ENCODE results near the gene KCNH5. TPM values are rescaled to one million over a fixed set of nuclear protein-coding genes. Genes with fewer than 3 reads are reported as not detected.

The KCNH5 gene
- total RNA-seq, 1 experiment from 2014 or later = 1.4 TPM

DNA sequence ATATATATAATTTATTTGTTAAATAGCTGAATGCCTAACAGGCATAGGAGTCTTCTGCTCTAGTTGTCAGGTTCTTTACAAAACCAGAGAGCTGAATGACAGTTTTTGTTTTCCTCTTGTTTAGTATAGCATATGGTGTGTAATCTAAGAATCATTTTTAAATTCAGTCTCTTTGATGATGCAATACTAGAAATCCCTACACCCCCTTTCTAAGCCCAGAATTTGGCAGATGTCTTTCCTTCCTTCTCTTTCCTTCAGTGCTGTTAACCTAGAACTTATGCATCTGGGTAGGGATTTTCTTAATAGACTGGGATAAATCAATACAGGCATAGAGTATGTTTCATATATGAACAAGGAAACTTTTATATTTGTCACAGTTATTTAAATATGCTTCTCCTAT, 198.1 kb downstream of the KCNH5 start (continued):
- TF ChIP-seq, protein P1, sequence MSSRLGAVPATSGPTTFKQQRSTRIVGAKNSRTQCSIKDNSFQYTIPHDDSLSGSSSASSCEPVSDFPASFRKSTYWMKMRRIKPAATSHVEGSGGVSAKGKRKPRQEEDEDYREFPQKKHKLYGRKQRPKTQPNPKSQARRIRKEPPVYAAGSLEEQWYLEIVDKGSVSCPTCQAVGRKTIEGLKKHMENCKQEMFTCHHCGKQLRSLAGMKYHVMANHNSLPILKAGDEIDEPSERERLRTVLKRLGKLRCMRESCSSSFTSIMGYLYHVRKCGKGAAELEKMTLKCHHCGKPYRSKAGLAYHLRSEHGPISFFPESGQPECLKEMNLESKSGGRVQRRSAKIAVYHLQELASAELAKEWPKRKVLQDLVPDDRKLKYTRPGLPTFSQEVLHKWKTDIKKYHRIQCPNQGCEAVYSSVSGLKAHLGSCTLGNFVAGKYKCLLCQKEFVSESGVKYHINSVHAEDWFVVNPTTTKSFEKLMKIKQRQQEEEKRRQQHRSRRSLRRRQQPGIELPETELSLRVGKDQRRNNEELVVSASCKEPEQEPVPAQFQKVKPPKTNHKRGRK (CRISPR knock-in tag; IDR thresholded peaks at IDR 0.05; ENCODE audit: borderline replicate concordance) = no peak
- TF ChIP-seq, protein P2, sequence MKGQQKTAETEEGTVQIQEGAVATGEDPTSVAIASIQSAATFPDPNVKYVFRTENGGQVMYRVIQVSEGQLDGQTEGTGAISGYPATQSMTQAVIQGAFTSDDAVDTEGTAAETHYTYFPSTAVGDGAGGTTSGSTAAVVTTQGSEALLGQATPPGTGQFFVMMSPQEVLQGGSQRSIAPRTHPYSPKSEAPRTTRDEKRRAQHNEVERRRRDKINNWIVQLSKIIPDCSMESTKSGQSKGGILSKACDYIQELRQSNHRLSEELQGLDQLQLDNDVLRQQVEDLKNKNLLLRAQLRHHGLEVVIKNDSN (CRISPR knock-in tag; IDR thresholded peaks at IDR 0.05) = no peak
- TF ChIP-seq, protein P3, sequence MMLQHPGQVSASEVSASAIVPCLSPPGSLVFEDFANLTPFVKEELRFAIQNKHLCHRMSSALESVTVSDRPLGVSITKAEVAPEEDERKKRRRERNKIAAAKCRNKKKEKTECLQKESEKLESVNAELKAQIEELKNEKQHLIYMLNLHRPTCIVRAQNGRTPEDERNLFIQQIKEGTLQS (CRISPR knock-in tag; conservative IDR thresholded peaks at IDR 0.05) = no peak
- TF ChIP-seq TEAD1 (CRISPR knock-in tag; IDR thresholded peaks at IDR 0.05) (no peak), JAZF1 (CRISPR knock-in tag; IDR thresholded peaks at IDR 0.05) (no peak), ZNF263 (CRISPR knock-in tag; IDR thresholded peaks at IDR 0.05; ENCODE audit: low read depth) (no peak), MXD4 (CRISPR knock-in tag; IDR thresholded peaks at IDR 0.05; ENCODE audit: borderline replicate concordance) (no peak)
- TF ChIP-seq, protein P4, sequence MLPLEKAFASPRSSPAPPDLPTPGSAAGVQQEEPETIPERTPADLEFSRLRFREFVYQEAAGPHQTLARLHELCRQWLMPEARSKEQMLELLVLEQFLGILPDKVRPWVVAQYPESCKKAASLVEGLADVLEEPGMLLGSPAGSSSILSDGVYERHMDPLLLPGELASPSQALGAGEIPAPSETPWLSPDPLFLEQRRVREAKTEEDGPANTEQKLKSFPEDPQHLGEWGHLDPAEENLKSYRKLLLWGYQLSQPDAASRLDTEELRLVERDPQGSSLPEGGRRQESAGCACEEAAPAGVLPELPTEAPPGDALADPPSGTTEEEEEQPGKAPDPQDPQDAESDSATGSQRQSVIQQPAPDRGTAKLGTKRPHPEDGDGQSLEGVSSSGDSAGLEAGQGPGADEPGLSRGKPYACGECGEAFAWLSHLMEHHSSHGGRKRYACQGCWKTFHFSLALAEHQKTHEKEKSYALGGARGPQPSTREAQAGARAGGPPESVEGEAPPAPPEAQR (CRISPR knock-in tag; IDR thresholded peaks at IDR 0.05) = no peak
- TF ChIP-seq, protein P5, sequence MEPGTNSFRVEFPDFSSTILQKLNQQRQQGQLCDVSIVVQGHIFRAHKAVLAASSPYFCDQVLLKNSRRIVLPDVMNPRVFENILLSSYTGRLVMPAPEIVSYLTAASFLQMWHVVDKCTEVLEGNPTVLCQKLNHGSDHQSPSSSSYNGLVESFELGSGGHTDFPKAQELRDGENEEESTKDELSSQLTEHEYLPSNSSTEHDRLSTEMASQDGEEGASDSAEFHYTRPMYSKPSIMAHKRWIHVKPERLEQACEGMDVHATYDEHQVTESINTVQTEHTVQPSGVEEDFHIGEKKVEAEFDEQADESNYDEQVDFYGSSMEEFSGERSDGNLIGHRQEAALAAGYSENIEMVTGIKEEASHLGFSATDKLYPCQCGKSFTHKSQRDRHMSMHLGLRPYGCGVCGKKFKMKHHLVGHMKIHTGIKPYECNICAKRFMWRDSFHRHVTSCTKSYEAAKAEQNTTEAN (CRISPR knock-in tag; IDR thresholded peaks at IDR 0.05) = no peak

DNA sequence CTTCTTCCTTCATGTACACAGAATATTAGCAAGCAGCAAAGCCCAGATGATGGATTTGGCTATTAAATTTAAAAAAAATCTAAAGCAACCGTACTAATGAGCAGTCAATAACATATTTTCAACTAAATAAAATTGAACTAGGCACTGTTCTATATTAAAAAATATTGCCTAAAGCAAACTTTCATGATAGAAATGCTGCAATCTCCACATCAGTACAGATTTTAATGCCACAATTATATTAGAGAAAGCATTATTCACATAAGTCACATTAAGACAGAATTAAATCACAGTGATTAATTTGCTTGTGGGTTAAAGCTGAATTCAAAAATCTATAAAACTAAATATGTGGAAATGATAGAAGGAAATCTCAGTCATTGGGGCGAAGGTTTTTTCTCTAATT, 200.7 kb downstream of the KCNH5 start:
- Mint-ChIP-seq H3K27me3 (ENCODE audit: low read depth) (no peaks in the 10 kb centered on the region), H3K27ac (no peak overlapping the region), H3K4me1 (no peaks in the 10 kb centered on the region), H3K36me3 (no peaks in the 10 kb centered on the region), H3K9me3 (no peaks in the 10 kb centered on the region), H3K4me3 (no peak overlapping the region)
- CTCF ChIA-PET = no interaction called here
- ATAC-seq = no peak
- POLR2A ChIA-PET = no interaction called here
- TF ChIP-seq, protein P6, sequence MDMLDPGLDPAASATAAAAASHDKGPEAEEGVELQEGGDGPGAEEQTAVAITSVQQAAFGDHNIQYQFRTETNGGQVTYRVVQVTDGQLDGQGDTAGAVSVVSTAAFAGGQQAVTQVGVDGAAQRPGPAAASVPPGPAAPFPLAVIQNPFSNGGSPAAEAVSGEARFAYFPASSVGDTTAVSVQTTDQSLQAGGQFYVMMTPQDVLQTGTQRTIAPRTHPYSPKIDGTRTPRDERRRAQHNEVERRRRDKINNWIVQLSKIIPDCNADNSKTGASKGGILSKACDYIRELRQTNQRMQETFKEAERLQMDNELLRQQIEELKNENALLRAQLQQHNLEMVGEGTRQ (CRISPR knock-in tag; IDR thresholded peaks at IDR 0.05) = no peak
- DNase-seq (ENCODE audit: low spot score) = no peak

DNA sequence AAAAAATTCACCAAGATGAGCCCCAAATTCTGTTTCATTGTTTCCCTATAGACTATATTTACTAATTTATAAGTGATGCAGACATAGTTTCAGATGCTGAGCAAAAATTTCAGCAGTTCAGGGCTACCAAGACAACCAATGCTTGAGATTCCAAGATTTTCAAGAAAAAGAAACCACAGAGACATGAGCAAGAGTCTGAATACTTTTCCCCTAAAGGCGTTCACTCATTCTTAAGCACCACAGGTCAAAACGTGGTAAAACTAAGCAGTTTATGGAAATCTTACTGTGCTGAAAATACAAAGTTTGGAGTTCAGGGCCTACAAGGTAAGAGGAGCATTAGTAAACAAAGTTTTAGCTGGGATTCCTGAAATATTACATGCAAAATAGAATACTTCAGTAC, 221.2 kb downstream of the KCNH5 start:
- H3K27me3 Mint-ChIP-seq (ENCODE audit: low read depth) = no peaks in the 10 kb centered on the region
- ChIA-PET CTCF (no interaction called here), POLR2A (interaction anchor here (0.7 kb wide), 1 partner anchor 34 kb away, joined by 3 read pairs; no protein-coding TSS in a partner anchor)
- H3K36me3 Mint-ChIP-seq = peaks cover 30% of the 10 kb centered on the region
- no peak for TF ChIP-seq ZNF232 (CRISPR knock-in tag; IDR thresholded peaks at IDR 0.05)
- TF ChIP-seq OVOL2 (CRISPR knock-in tag; IDR thresholded peaks at IDR 0.05; ENCODE audit: borderline replicate concordance) = no peak
- no peak overlapping the region for H3K27ac Mint-ChIP-seq
- 0 out of 2 replicates have a peak, but pooled peaks cover 5% of the 10 kb centered on the region for H3K4me1 Mint-ChIP-seq
- H3K9me3 Mint-ChIP-seq = peaks cover 41% of the 10 kb centered on the region
- DNase-seq (ENCODE audit: low spot score) (no peak), ATAC-seq (no peak)
- H3K4me3 Mint-ChIP-seq = no peak overlapping the region

DNA sequence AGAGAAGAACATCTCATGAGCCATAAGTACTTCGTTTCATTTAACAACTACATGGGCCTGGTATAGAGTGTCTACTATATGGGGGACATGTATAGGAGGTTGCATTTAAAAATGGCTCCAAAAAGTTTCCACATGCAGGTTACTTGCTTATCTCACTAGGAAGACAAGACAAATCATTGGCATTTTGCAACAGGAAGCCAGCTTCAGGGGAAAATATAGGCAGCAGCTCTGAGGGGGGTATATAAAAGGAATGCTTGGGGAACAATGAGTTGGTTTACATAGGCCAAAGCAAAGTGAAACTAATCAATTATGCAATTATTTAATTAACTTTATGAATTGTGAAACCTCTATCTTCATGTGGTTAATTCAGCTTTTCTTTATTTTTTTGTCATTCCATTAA, 225.3 kb downstream of the KCNH5 start:
- ChIA-PET POLR2A (no interaction called here), CTCF (no interaction called here)
- no peak overlapping the region for H3K27ac Mint-ChIP-seq
- H3K27me3 Mint-ChIP-seq (ENCODE audit: low read depth) = no peaks in the 10 kb centered on the region
- peaks cover 3% of the 10 kb centered on the region; the same call in 1 of the 2 replicates for H3K36me3 Mint-ChIP-seq
- ATAC-seq (no peak), DNase-seq (ENCODE audit: low spot score) (no peak)
- no peak overlapping the region for H3K4me3 Mint-ChIP-seq
- H3K9me3 Mint-ChIP-seq = peaks cover 12% of the 10 kb centered on the region
- 0 out of 2 replicates have a peak, but pooled peaks cover 5% of the 10 kb centered on the region for H3K4me1 Mint-ChIP-seq
- no peak for TF ChIP-seq CREB1 (CRISPR knock-in tag; IDR thresholded peaks at IDR 0.05)
- TF ChIP-seq SP1 (CRISPR knock-in tag; conservative IDR thresholded peaks at IDR 0.05) = no peak
- no peak for TF ChIP-seq ETV6 (CRISPR knock-in tag; IDR thresholded peaks at IDR 0.05)
- TF ChIP-seq, protein P6 (CRISPR knock-in tag; IDR thresholded peaks at IDR 0.05) = no peak
- TF ChIP-seq NFATC4 (CRISPR knock-in tag; IDR thresholded peaks at IDR 0.05) = no peak
- TF ChIP-seq SMAD4 (CRISPR knock-in tag; IDR thresholded peaks at IDR 0.05) = no peak
- TF ChIP-seq FOXK1 (CRISPR knock-in tag; IDR thresholded peaks at IDR 0.05) = no peak
- TF ChIP-seq, protein P7, sequence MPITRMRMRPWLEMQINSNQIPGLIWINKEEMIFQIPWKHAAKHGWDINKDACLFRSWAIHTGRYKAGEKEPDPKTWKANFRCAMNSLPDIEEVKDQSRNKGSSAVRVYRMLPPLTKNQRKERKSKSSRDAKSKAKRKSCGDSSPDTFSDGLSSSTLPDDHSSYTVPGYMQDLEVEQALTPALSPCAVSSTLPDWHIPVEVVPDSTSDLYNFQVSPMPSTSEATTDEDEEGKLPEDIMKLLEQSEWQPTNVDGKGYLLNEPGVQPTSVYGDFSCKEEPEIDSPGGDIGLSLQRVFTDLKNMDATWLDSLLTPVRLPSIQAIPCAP (CRISPR knock-in tag; IDR thresholded peaks at IDR 0.05) = no peak
- TF ChIP-seq, protein P8, sequence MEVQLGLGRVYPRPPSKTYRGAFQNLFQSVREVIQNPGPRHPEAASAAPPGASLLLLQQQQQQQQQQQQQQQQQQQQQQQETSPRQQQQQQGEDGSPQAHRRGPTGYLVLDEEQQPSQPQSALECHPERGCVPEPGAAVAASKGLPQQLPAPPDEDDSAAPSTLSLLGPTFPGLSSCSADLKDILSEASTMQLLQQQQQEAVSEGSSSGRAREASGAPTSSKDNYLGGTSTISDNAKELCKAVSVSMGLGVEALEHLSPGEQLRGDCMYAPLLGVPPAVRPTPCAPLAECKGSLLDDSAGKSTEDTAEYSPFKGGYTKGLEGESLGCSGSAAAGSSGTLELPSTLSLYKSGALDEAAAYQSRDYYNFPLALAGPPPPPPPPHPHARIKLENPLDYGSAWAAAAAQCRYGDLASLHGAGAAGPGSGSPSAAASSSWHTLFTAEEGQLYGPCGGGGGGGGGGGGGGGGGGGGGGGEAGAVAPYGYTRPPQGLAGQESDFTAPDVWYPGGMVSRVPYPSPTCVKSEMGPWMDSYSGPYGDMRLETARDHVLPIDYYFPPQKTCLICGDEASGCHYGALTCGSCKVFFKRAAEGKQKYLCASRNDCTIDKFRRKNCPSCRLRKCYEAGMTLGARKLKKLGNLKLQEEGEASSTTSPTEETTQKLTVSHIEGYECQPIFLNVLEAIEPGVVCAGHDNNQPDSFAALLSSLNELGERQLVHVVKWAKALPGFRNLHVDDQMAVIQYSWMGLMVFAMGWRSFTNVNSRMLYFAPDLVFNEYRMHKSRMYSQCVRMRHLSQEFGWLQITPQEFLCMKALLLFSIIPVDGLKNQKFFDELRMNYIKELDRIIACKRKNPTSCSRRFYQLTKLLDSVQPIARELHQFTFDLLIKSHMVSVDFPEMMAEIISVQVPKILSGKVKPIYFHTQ (CRISPR knock-in tag; IDR thresholded peaks at IDR 0.05) = no peak
- no peak for TF ChIP-seq RORB (CRISPR knock-in tag; IDR thresholded peaks at IDR 0.05)
